GM21619 (cell line): ENCODE results near the gene HNRNPAB.
"Not testable (repeated sequence)": the region's sequence is repeated elsewhere in the genome, so short reads cannot be mapped to it uniquely, and the experiment has no call there.

ENCODE experiments used
- ATAC-seq: cut with Tn5 transposase; IDR thresholded peaks from one replicate; pipeline ENCODE4 v1.9.1; 2021; ENCODE audit not compliant: unreplicated experiment

The HNRNPAB gene

DNA sequence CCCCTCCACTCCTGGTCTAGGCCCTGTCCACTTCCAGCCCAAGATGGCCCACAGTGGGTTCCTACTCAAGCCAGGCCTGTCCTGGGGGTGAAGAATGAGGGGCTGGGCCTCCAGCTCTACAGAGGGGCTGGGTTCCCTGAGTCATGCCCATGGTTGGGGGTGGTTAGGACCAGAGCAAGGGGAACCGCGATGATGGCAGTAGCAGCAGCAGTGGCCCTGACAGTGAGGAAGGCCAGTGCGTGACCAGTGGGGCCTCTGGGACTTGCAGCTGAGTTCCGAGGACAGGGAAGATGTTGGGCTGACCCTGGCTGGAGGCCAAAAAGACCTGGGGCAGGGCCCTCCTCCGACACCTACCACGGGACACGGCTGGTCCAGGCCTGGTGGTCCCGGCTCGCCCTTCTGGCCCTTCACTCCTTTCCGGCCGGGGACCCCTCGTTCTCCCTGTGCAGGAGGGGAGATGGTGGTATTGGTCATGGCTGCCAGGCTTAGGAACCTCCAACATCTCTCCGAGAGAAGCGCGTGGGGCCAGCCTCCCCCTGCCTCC, 37.4 kb downstream of the HNRNPAB start:
- no peak for ATAC-seq

DNA sequence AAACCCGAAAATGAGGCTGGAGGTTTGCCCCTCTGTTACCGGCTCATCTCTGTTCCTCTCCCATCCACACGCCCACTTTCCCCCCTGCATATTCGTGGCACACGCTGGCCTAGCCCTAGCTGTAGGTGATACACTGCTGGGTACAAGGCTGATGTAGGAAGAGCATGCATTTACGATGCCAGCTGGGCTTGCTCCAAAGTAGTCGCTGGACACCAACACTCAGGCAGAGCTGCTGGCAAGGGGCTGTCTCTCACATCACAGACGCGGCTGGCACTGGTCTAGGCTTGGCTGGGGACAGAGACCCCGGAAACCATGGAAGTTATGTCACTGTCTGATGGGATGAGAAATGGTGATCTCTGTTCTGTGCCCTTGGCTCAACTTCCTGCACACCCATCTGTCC, 38.1 kb downstream of the HNRNPAB start:
- no peak for ATAC-seq

- ATAC-seq: no peak
Observed at GRCh38 chr5:178244576-178244975, 40.2 kb downstream of the HNRNPAB start.

DNA sequence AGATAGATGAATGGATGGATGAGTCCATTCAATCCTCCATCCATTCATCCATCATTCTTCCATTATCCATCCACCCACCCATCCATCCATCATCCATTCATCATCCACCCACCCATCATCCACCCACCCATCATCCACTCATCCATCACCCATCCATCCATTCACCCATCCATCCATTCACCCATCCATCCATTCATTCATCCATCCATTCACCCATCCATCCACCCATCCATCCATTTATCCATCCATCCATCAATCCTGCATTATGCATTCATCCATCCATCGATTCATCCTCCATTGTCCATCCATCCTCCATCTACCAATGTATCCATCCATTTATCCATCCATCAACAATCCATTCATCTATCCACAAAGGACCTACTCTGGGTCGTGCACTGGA, 41.1 kb downstream of the HNRNPAB start:
- ATAC-seq: no peak

GRCh38 chr5:178246624-178247279, 42.4 kb downstream of the HNRNPAB start:
- ATAC-seq: no peak

DNA sequence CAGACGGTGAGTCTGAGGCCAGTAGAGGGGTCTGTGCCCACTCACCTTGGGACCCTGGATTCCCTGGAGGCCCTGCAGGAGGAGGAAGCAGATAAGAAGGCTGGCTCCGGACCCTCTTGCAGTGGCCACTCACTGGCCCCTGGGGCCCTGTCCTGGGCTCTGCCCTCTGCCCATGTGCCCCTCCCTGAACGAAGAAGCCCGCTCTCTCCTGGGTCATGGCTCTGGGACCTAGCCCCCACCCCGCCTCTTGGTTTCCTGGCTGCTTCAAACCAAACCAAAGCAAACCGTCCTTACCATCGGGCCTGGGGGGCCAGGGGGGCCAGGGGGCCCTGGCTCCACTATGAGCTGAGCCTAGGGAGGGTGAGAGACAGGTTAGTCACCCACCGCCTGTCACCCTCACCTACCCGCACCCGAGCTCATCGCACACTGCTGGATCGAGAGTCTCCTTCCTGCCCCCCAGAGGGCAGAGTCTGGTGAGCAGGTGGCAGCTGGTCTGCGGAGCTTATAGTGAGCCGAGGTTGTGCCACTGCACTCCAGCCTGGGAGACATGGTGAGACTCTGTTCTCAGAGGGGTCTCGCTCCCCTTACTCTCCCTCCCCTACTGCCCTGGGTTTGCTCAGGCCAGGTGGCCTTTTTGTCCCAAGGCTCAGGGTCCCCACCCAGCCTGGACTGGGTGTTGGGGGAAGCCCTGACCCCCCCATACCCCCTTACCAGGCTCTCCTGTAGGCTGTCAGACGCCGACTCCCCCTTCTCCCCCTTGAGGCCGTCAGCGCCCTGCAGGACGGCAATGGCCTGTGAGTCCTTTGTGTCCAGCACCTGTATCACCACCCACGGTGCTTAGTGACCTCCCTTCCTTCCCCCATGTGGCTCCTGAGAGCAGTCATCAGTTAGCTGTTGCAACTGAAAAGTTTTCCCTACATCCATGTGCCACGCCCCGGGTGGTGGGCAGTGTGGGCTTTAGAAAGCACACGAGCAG, 43.4 kb downstream of the HNRNPAB start:
- no peak for ATAC-seq

DNA sequence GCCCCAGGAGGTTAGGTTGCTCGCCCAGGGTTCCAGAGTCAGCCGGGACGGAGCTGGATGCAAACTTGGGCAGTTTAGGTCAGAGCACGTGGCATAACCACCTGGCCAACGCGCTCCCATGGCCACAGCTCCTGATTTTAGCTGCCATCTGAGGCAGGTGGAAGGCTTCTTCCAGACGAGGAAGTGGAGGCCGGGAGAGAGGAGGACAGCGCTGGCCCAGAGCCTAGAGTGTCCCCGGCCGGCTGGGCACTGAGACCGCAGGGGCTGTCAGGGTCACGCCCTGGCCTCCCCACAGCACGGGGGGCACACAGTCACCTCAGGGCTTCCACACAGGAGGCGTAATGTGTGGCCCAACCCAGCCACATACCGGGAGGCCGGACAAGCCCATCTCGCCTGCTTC, 44.4 kb downstream of the HNRNPAB start:
- ATAC-seq: no peak

DNA sequence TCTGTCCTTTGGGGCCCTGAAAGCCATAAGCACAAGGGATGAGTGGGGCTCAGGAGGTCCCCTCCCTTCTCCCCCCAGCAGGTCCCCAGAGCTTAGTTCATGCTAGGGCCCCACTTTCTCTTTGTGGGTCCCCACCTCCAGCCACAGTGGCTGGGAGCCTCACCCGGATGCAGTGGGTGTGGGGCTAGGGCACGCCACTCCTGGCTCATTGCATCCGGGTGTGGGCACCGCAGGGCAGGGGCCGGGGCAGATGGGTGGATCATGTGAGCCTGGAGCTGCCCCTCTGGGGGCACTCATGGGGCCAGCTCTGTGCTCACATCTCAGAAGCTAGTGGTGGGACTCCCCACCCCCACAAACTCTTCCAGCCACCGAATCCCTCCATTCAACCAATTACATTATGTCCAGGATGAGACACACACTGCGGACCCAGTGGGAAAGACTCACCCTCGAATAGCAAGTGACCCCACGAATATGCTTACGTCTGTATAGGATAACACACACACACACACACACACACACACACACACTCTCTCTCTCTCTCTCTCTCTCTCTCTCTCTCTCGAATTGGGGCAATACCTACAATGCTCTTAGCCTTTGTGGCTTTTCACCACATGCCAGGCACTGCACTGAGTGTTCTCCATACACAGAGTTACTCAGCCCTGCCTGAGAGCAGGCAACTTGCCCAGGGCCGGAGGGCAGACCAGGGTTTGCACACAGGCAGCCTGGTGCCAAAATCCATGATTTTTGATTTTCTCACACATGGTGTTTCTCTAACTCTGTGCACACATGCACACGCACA, 45.1 kb downstream of the HNRNPAB start:
- ATAC-seq: no peak

- no peak for ATAC-seq
Observed at GRCh38 chr5:178250263-178250662, 45.9 kb downstream of the HNRNPAB start.

- ATAC-seq: no peak
Observed at GRCh38 chr5:178252258-178252657, 47.9 kb downstream of the HNRNPAB start.

- ATAC-seq: not testable (repeated sequence)
Observed at GRCh38 chr5:178253632-178254031, 49.3 kb downstream of the HNRNPAB start.

DNA sequence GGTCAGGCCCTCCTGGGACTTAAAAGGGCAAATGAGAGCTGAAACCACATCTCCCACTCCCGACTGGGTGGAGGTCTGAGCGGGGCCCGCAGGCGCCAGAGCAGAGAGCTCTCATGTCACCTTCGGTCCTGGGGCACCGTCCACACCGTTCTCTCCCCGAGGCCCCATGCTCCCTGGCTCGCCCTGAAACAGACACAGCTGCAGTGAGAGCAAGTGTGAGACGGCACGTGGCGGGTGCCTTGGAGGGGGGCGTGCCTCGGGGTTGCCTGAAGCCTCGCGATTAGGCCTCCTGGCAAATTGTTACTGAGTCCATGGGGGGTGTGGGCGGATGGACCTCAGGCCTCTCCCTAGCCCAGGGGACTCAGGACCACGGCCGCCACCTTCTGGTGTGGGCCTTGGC, 52.4 kb downstream of the HNRNPAB start:
- ATAC-seq: no peak

DNA sequence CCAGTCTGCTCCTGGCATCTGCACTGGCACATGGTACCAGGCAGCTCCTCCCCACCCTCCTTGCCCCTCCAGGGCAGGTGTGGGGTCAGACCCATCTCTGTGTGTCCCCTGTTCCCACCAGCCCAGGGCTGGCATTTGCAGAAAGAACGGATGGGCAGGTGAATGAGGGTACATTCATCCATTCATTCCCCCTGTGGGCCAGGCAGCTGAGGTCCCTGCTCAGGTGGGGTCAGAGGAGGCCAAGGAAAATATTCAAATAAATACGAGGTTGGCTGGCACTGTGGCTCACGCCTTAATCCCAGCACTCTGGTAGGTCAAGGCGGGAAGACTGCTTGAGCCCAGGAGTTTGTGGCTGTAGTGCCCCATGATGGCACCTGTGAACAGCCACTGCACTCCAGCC, 53.3 kb downstream of the HNRNPAB start:
- ATAC-seq: no peak

- no peak for ATAC-seq
Observed at GRCh38 chr5:178259623-178260536, 55.5 kb downstream of the HNRNPAB start.
